ENCODE data around the gene TIMM44. TPM values are rescaled to one million over a fixed set of nuclear protein-coding genes. Genes with fewer than 3 reads are reported as not detected.

The TIMM44 gene
- total and polyA plus RNA-seq, 2 donors from 2014 or later = 46.7 to 57.8 TPM

DNA sequence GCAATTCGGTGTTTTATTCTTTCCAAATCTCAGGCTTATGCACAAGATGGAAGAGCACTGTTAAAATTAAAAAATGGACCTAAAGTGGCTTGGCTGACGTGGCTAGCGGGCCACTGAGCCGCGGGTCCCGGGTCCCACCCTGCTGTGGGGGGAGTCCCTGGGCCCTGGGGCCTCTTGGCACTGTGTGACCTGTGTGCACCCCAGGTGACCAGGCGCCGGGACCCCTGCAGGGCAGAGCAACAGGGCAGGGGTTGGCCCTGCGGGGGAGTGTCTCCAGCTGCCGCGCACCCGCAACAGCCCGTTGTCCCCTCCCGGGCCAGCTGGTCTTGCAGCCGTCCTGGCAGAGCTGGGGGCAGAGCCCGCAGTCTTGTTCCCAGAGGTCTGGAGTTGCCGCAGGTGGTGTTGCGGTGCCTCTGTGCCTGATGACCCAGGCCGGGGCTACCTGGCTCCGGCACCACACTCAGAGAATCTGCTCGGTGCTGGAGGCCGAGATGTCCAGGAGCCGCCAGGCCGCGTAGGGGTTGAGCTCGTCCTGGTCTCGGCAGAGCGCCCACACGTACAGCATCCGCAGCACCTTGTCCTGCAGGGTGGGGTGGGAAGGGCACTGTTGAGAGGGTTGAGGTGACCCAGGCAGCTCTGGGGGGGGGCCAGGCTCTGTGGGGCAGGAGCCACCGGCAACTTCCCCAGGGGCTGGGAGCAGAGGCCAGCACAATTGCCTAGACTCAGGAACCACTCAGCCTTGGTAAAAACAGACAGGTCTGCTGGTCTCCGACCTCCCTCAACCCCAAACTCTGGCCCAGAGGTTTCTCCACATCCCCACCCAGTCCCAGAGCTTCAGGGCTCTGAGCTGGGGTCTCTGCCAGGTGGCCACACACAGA, 16.5 kb downstream of the TIMM44 start:
- H3K9me3 ChIP-seq (ENCODE audit: control insufficient read depth in 2 of 3, insufficient read depth in 1 of 3, low read length in 3 of 3) = no peaks in the 10 kb centered on the region
- TF ChIP-seq, protein P1, sequence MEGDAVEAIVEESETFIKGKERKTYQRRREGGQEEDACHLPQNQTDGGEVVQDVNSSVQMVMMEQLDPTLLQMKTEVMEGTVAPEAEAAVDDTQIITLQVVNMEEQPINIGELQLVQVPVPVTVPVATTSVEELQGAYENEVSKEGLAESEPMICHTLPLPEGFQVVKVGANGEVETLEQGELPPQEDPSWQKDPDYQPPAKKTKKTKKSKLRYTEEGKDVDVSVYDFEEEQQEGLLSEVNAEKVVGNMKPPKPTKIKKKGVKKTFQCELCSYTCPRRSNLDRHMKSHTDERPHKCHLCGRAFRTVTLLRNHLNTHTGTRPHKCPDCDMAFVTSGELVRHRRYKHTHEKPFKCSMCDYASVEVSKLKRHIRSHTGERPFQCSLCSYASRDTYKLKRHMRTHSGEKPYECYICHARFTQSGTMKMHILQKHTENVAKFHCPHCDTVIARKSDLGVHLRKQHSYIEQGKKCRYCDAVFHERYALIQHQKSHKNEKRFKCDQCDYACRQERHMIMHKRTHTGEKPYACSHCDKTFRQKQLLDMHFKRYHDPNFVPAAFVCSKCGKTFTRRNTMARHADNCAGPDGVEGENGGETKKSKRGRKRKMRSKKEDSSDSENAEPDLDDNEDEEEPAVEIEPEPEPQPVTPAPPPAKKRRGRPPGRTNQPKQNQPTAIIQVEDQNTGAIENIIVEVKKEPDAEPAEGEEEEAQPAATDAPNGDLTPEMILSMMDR (IDR thresholded peaks at IDR 0.05; ENCODE audit: borderline replicate concordance, extremely low read depth, insufficient read depth) = no peak
- H3K27me3 ChIP-seq (ENCODE audit: control insufficient read depth, insufficient read depth, low read length) = no peaks in the 10 kb centered on the region
- H3K4me3 ChIP-seq (ENCODE audit: low read length in 3 of 3) = peak overlapping the region in 1 of 3 donors; percentile 52
- intact Hi-C loops (cut with DNase I) = no loop called here
- FAIRE-seq (no peak), DNase-seq (peak in 4 of 5 donors; percentile 36 to 84 (median 61))
- no peak overlapping the region for H3K27ac ChIP-seq (ENCODE audit: low read depth in 2 of 2, low read length in 2 of 2)
- H3K36me3 ChIP-seq (ENCODE audit: control insufficient read depth in 2 of 3, insufficient read depth in 3 of 3, low read length in 3 of 3) = peaks cover 0 to 16% (median 2%) of the 10 kb centered on the region in 3 donors
- H3K4me1 ChIP-seq (ENCODE audit: control insufficient read depth in 2 of 3, insufficient read depth in 2 of 3, low read depth in 1 of 3, low read length in 3 of 3) = peaks cover 0 to 20% (median 5%) of the 10 kb centered on the region in 3 donors
- H3K9ac ChIP-seq (ENCODE audit: low read length in 3 of 3) = no peak overlapping the region

DNA sequence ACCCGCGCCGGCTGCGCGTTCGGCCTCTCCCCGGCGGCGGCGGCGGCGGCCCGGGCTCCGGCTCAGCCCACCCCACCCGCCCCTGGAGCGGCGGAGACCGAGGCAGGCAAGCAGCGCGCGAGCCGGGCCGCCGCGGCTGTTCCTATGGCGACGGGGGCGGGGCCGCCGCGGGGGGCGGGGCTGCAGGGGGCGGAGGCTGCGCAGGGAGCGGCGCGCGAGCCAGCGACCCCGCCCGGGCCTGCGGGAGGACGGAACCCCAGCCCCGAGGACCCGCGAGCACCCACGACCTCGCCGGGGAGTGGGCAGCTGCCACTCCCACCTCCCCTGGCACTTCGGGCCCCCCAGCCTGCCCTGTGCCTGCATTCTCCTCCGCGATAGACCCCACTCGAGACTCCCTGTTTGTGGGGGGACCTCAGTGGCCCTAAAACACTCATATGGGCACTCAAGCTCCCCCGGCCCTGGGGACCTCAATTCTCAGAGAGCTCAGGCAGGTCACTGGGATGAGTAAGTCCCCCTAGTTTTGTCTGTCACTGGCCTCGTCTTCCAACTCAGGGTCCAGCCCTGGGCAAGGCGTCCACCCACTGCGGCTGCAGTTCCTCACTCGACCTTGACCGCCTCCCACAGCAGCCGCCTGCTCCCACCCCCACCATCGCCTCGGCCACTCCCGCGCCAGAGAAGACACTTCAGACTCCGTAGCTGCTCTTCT, 17.3 kb downstream of the TIMM44 start, which contains the start of gene CTXN1:
TSS of gene CTXN1 (minus strand) at position 115 of the 706 bp plus-strand sequence. CDS start 597 bp downstream, outside the sequence.
- Histone ChIP-seq H3K4me1 (ENCODE audit: control insufficient read depth in 2 of 3, insufficient read depth in 2 of 3, low read depth in 1 of 3, low read length in 3 of 3) (peaks cover 0 to 27% (median 9%) of the 10 kb centered on the region in 3 donors), H3K27ac (ENCODE audit: low read depth in 2 of 2, low read length in 2 of 2) (no peak within 1 kb of the TSS), H3K36me3 (ENCODE audit: control insufficient read depth in 2 of 3, insufficient read depth in 3 of 3, low read length in 3 of 3) (peaks cover 0 to 13% (median 0%) of the 10 kb centered on the region in 3 donors), H3K9me3 (ENCODE audit: control insufficient read depth in 2 of 3, insufficient read depth in 1 of 3, low read length in 3 of 3) (no peaks in the 10 kb centered on the region), H3K4me3 (ENCODE audit: low read length in 3 of 3) (peak within 1 kb of the TSS; percentile 20 to 52 (median 45)), H3K9ac (ENCODE audit: low read length in 3 of 3) (no peak within 1 kb of the TSS), H3K27me3 (ENCODE audit: control insufficient read depth, insufficient read depth, low read length) (no peaks in the 10 kb centered on the region)
- DNase-seq = peak; percentile 78 to 91 (median 82)
- intact Hi-C loops (cut with DNase I) = no loop called here
- no peak for FAIRE-seq
- TF ChIP-seq, protein P1 (IDR thresholded peaks at IDR 0.05; ENCODE audit: borderline replicate concordance, extremely low read depth, insufficient read depth) = no peak

- Histone ChIP-seq H3K4me3 (ENCODE audit: low read length in 3 of 3) (peak overlapping the region in 1 of 3 donors; percentile 16), H3K9ac (ENCODE audit: low read length in 3 of 3) (no peak overlapping the region), H3K27ac (ENCODE audit: low read depth in 2 of 2, low read length in 2 of 2) (no peak overlapping the region), H3K27me3 (ENCODE audit: control insufficient read depth, insufficient read depth, low read length) (no peaks in the 10 kb centered on the region), H3K4me1 (ENCODE audit: control insufficient read depth in 2 of 3, insufficient read depth in 2 of 3, low read depth in 1 of 3, low read length in 3 of 3) (peaks cover 0 to 30% (median 11%) of the 10 kb centered on the region in 3 donors), H3K36me3 (ENCODE audit: control insufficient read depth in 2 of 3, insufficient read depth in 3 of 3, low read length in 3 of 3) (peaks cover 0 to 11% (median 0%) of the 10 kb centered on the region in 3 donors), H3K9me3 (ENCODE audit: control insufficient read depth in 2 of 3, insufficient read depth in 1 of 3, low read length in 3 of 3) (no peaks in the 10 kb centered on the region)
- TF ChIP-seq, protein P1 (IDR thresholded peaks at IDR 0.05; ENCODE audit: borderline replicate concordance, extremely low read depth, insufficient read depth) = peak; percentile 65
- FAIRE-seq = no peak
- peak; percentile 90 to 95 (median 92) for DNase-seq
- intact Hi-C loops (cut with DNase I) = no loop called here
These were observed 18.2 kb downstream of the TIMM44 start for GRCh38 chr19:7925171-7925851.

Data from kidney (tissue), 14 donors.